Neural crest cell (in vitro differentiated cells): Measurements from ENCODE around the gene R3HDM4. TPM values are rescaled to one million over a fixed set of nuclear protein-coding genes. Genes with fewer than 3 reads are reported as not detected.
"Not testable (repeated sequence)": the region's sequence is repeated elsewhere in the genome, so short reads cannot be mapped to it uniquely, and the experiment has no call there.

Experiments
- DNase-seq: peaks from one replicate; pipeline ENCODE4 v3.0.0; 2021; ENCODE audit warnings: low read depth, mixed read lengths, low spot score
- H3K27ac Mint-ChIP-seq: one replicate; pipeline ENCODE4 v1.8.0; 2021; ENCODE audit warnings: mild to moderate bottlenecking, mixed read lengths; ENCODE audit not compliant: unreplicated experiment
- H3K27me3 Mint-ChIP-seq: 2 replicates; pipeline ENCODE4 v1.8.0; 2021; ENCODE audit warnings: low read depth, mild to moderate bottlenecking, mixed read lengths
- H3K36me3 Mint-ChIP-seq: 2 replicates; pipeline ENCODE4 v1.8.0; 2021; ENCODE audit warnings: low read depth, mild to moderate bottlenecking, mixed read lengths
- H3K4me1 Mint-ChIP-seq: 2 replicates; pipeline ENCODE4 v1.8.0; 2021; ENCODE audit warnings: mixed read lengths
- H3K4me3 Mint-ChIP-seq: one replicate; pipeline ENCODE4 v1.8.0; 2021; ENCODE audit warnings: mild to moderate bottlenecking, mixed read lengths
- H3K9me3 Mint-ChIP-seq: 2 replicates; pipeline ENCODE4 v1.8.0; 2021; ENCODE audit warnings: mixed read lengths
- CTCF ChIP-seq: fragments of 200-600 bp; sonication (generic); conservative IDR thresholded peaks from 2 replicates; pipeline ENCODE4 v1.5.0; 2021; ENCODE audit warnings: antibody characterized with exemption, mild to moderate bottlenecking
- total RNA-seq: library from RNA; stranded (reverse); gene quantifications from 2 replicates; pipeline ENCODE4 v1.2.1, GENCODE V29; 2021

R3HDM4 gene
- total RNA-seq, 1 donor from 2014 or later = 50.9 TPM

GRCh38 chr19:896434-896833 is 16.6 kb downstream of the R3HDM4 start:
- peak overlapping the region; percentile 38 for H3K4me3 Mint-ChIP-seq
- H3K4me1 Mint-ChIP-seq = peaks cover 10% of the 10 kb centered on the region
- H3K27me3 Mint-ChIP-seq = peaks cover 6% of the 10 kb centered on the region
- no peaks in the 10 kb centered on the region for H3K36me3 Mint-ChIP-seq
- H3K9me3 Mint-ChIP-seq = no peaks in the 10 kb centered on the region
- no peak for DNase-seq
- TF ChIP-seq CTCF = no peak
- no peak overlapping the region for H3K27ac Mint-ChIP-seq

- Mint-ChIP-seq H3K4me3 (peak within 1 kb of the TSS; percentile 91), H3K4me1 (peaks cover 10% of the 10 kb centered on the region), H3K27me3 (peaks cover 6% of the 10 kb centered on the region)
These were observed 19.9 kb downstream of the R3HDM4 start, which contains the start of the genes MED16 and RNU6-9 for GRCh38 chr19:892894-893689. TSS of gene MED16 (minus strand) at chr19:893187. CDS start at chr19:891131, 2,056 bp downstream. TSS of gene RNU6-9 (plus strand) at chr19:893484.

GRCh38 chr19:892243-892893 is 20.7 kb downstream of the R3HDM4 start:
- H3K36me3 Mint-ChIP-seq = no peaks in the 10 kb centered on the region
- TF ChIP-seq CTCF = no peak
- H3K27me3 Mint-ChIP-seq = peaks cover 6% of the 10 kb centered on the region
- DNase-seq = no peak
- H3K4me3 Mint-ChIP-seq = peak overlapping the region; percentile 89
- H3K9me3 Mint-ChIP-seq = no peaks in the 10 kb centered on the region
- peaks cover 10% of the 10 kb centered on the region for H3K4me1 Mint-ChIP-seq
- no peak overlapping the region for H3K27ac Mint-ChIP-seq

More at GRCh38 chr19:892894-893689, 19.9 kb downstream of the R3HDM4 start, which contains the start of the genes MED16 and RNU6-9:
- no peaks in the 10 kb centered on the region for H3K9me3 Mint-ChIP-seq
- TF ChIP-seq CTCF = no peak
- peak within 1 kb of the TSS; percentile 100 for H3K27ac Mint-ChIP-seq
- peak; percentile 86 for DNase-seq
- no peaks in the 10 kb centered on the region for H3K36me3 Mint-ChIP-seq

GRCh38 chr19:891421-892200 is 21.4 kb downstream of the R3HDM4 start:
- peaks cover 10% of the 10 kb centered on the region for H3K4me1 Mint-ChIP-seq
- not testable (repeated sequence) for H3K27ac Mint-ChIP-seq, DNase-seq, H3K9me3 Mint-ChIP-seq, H3K27me3 Mint-ChIP-seq, H3K36me3 Mint-ChIP-seq
- H3K4me3 Mint-ChIP-seq = peak overlapping the region; percentile 89

- H3K27ac Mint-ChIP-seq = no peak overlapping the region
These were observed 22.2 kb downstream of the R3HDM4 start for GRCh38 chr19:890831-891230.

More at GRCh38 chr19:890831-891230, 22.2 kb downstream of the R3HDM4 start:
- Mint-ChIP-seq H3K4me3 (peak overlapping the region; percentile 79), H3K27me3 (peaks cover 6% of the 10 kb centered on the region), H3K36me3 (no peaks in the 10 kb centered on the region), H3K9me3 (no peaks in the 10 kb centered on the region), H3K4me1 (peaks cover 10% of the 10 kb centered on the region)
- DNase-seq = no peak
- no peak for TF ChIP-seq CTCF
